Testis (tissue), 2 donors: ENCODE results near the gene PLEKHA8.

Experiments
- CTCF ChIP-seq, 3 experiments: fragments of 450-650 bp in 2 of 3; fragments of 200-600 bp in 1 of 3; sonication (generic) in 1 of 3; IDR thresholded peaks; one replicate each; pipeline ENCODE4 v1.5.1; 2016 to 2019; ENCODE audit warnings: antibody characterized with exemption in 3 of 3, mild to moderate bottlenecking in 2 of 3, moderate library complexity in 1 of 3
- POLR2A ChIP-seq: fragments of 450-650 bp; IDR thresholded peaks from one replicate; pipeline ENCODE4 v1.6.1; 2017; ENCODE audit warnings: antibody characterized with exemption, mild to moderate bottlenecking, moderate library complexity

GRCh38 chr7:30087371-30087770 lies 59.2 kb downstream of the PLEKHA8 start:
- TF ChIP-seq CTCF (IDR thresholded peaks at IDR 0.05) (no peak), POLR2A (no peak)
